Transverse colon (tissue), 4 donors: ENCODE data around the gene NSL1. TPM values are rescaled to one million over a fixed set of nuclear protein-coding genes. Genes with fewer than 3 reads are reported as not detected.
A peak's percentile ranks its signal among the peaks of the same experiment; 100 is the strongest.

Experiments used
- DNase-seq: peaks from one replicate; pipeline ENCODE4 v3.0.0-alpha.2; 2019
- H3K27ac ChIP-seq, 4 donors: fragments of 200-600 bp; sonication (generic); 2 replicates each; pipeline ENCODE4 v1.5.1; 2016 to 2018; ENCODE audit warnings: inconsistent platforms in 4 of 4
- H3K27me3 ChIP-seq: fragments of 200-600 bp; sonication (generic); 2 replicates; pipeline ENCODE4 v1.5.1; 2017; ENCODE audit warnings: inconsistent platforms
- H3K36me3 ChIP-seq, 4 donors: fragments of 200-600 bp; sonication (generic); 2 replicates each; pipeline ENCODE4 v1.5.1; 2017 to 2019; ENCODE audit warnings: inconsistent platforms in 4 of 4
- H3K4me1 ChIP-seq, 4 donors: fragments of 200-600 bp; sonication (generic); 2 replicates each; pipeline ENCODE4 v1.5.1; 2017 to 2020; ENCODE audit warnings: inconsistent platforms in 4 of 4
- H3K4me3 ChIP-seq, 4 donors: fragments of 200-600 bp; sonication (generic); 1 replicate in 1 of 4; 2 replicates in 3 of 4; pipeline versions ENCODE4 v1.5.1 to v1.6.1; 2017 to 2019; ENCODE audit warnings: inconsistent platforms in 4 of 4
- H3K9me3 ChIP-seq, 2 donors: fragments of 200-600 bp; sonication (generic); 2 replicates each; pipeline ENCODE4 v1.5.1; 2017 to 2019; ENCODE audit warnings: inconsistent platforms in 2 of 2
- EP300 ChIP-seq: sonication (generic); formaldehyde crosslinking; IDR thresholded peaks from one replicate; pipeline ENCODE4 v1.6.1; 2017; ENCODE audit warnings: antibody characterized with exemption, low read depth
- POLR2A ChIP-seq: fragments of 450-650 bp; IDR thresholded peaks from one replicate; pipeline ENCODE4 v1.6.1; 2016; ENCODE audit warnings: antibody characterized with exemption, mild to moderate bottlenecking, moderate library complexity
- POLR2AphosphoS5 ChIP-seq, 3 donors: sonication (generic); formaldehyde crosslinking; IDR thresholded peaks; one replicate each; pipeline ENCODE4 v1.6.1; 2016; ENCODE audit warnings: antibody characterized with exemption in 3 of 3
- WGBS, 2 donors: methylation state at CpG; one replicate each; pipeline ENCODE4 v1.1.5; 2018; ENCODE audit warnings: low coverage in 1 of 2; 5-methylcytosine and 5-hydroxymethylcytosine counted together
- in situ Hi-C, 4 donors: fragments of 200-750 bp; cut with MboI; loops; one replicate each; pipeline versions ENCODE4 v1.15.0 to v1.15.1; 2017; ENCODE audit warnings: low sequenced_read_pairs in 3 of 4, low pct_ligation_motif_present in 1 of 4, low pct_unique_long_range_greater_than_20kb in 1 of 4
- intact Hi-C: fragments of 100-400 bp; cut with DNase I; formaldehyde crosslinking; loops from one replicate; pipeline ENCODE4 v1.15.1; 2023; ENCODE audit warnings: low total_unique reads
- total RNA-seq, 4 donors: library from RNA; depleted of rRNA; stranded (reverse); fragments of >200 nt; gene quantifications; one replicate each; pipeline ENCODE4 v1.1.0, GENCODE V29; 2016
- TF ChIP-seq, protein P1 (sequence below), 5 experiments: fragments of 200-600 bp in 3 of 5; fragments of 450-650 bp in 2 of 5; sonication (generic) in 3 of 5; IDR thresholded peaks; 1 replicate in 2 of 5; 2 replicates in 3 of 5; pipeline ENCODE4 v1.5.1; 2016 to 2017; ENCODE audit warnings: antibody characterized with exemption in 5 of 5, inconsistent platforms in 3 of 5, mild to moderate bottlenecking in 2 of 5, moderate library complexity in 1 of 5

Gene NSL1
- total RNA-seq, 4 donors from 2014 or later = 4.2 to 33.7 (median 28.4) TPM

GRCh38 chr1:212754193-212754592, 37.4 kb downstream of the NSL1 start:
- TF ChIP-seq, protein P1, sequence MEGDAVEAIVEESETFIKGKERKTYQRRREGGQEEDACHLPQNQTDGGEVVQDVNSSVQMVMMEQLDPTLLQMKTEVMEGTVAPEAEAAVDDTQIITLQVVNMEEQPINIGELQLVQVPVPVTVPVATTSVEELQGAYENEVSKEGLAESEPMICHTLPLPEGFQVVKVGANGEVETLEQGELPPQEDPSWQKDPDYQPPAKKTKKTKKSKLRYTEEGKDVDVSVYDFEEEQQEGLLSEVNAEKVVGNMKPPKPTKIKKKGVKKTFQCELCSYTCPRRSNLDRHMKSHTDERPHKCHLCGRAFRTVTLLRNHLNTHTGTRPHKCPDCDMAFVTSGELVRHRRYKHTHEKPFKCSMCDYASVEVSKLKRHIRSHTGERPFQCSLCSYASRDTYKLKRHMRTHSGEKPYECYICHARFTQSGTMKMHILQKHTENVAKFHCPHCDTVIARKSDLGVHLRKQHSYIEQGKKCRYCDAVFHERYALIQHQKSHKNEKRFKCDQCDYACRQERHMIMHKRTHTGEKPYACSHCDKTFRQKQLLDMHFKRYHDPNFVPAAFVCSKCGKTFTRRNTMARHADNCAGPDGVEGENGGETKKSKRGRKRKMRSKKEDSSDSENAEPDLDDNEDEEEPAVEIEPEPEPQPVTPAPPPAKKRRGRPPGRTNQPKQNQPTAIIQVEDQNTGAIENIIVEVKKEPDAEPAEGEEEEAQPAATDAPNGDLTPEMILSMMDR (IDR thresholded peaks at IDR 0.05) = no peak
- TF ChIP-seq POLR2A (no peak), POLR2AphosphoS5 (IDR thresholded peaks at IDR 0.05) (no peak), EP300 (no peak)
- in situ Hi-C loops = loop anchor here in 2 of 4 donors (25.0 kb wide), 2 partner anchors 92 to 267 kb away; no protein-coding TSS in a partner anchor
- no peak for DNase-seq
- Histone ChIP-seq H3K36me3 (no peaks in the 10 kb centered on the region), H3K27me3 (no peaks in the 10 kb centered on the region), H3K27ac (peak overlapping the region in 1 of 4 donors; percentile 34), H3K9me3 (no peaks in the 10 kb centered on the region), H3K4me1 (peaks cover 0 to 36% (median 9%) of the 10 kb centered on the region in 4 donors), H3K4me3 (no peak overlapping the region)
- 67 to 95% methylated on average over 3 to 8 of the region's 8 CpGs for WGBS, 2 donors
- intact Hi-C loops = no loop called here

GRCh38 chr1:212753749-212754148, 37.8 kb downstream of the NSL1 start:
- intact Hi-C loops (no loop called here), in situ Hi-C loops (loop anchor here in 2 of 4 donors (25.0 kb wide), 2 partner anchors 91 to 266 kb away; no protein-coding TSS in a partner anchor)
- no peak overlapping the region for H3K4me3 ChIP-seq
- no peaks in the 10 kb centered on the region for H3K9me3 ChIP-seq
- DNase-seq = no peak
- peak overlapping the region in 2 of 4 donors; percentile 34 to 53 for H3K27ac ChIP-seq
- no peaks in the 10 kb centered on the region for H3K27me3 ChIP-seq
- TF ChIP-seq POLR2A = no peak
- H3K36me3 ChIP-seq = no peaks in the 10 kb centered on the region
- H3K4me1 ChIP-seq = peaks cover 0 to 36% (median 9%) of the 10 kb centered on the region in 4 donors

DNA sequence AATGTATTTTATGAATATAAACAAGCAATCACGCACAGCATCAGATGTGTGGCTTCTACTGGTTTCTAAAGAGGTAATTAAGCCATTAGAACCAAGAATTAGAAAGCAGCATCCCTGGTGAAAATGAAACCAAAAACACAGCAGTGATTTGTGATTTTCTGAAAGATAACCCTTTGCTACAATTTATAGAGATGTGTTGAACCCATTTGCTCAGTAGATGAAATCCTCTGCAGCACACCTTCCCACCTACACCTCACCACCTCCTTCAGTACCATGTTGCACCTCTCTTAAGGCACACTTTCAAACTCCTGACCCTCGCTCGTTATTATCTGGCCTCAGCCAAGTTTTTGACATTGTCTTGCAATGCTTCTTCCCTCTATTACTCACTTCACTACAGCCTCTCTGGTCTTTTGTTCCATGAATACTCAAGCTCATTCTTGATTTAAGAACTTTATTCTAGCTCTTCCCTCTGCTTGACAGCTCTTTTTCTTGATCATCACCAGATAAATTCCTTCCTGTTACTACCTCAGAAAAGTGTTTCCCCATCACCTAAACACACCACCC, 38.6 kb downstream of the NSL1 start:
- Histone ChIP-seq H3K27ac (peak overlapping the region; percentile 34 to 67 (median 56)), H3K9me3 (no peaks in the 10 kb centered on the region), H3K27me3 (no peaks in the 10 kb centered on the region), H3K36me3 (no peaks in the 10 kb centered on the region), H3K4me1 (peaks cover 0 to 36% (median 9%) of the 10 kb centered on the region in 4 donors), H3K4me3 (peak overlapping the region in 1 of 4 donors; percentile 9)
- in situ Hi-C loops = loop anchor here in 2 of 4 donors (25.0 kb wide), 2 partner anchors 91 to 266 kb away; no protein-coding TSS in a partner anchor
- WGBS, 2 donors = 54 to 63% methylated on average over 3 of the region's 3 CpGs
- intact Hi-C loops = no loop called here
- DNase-seq = no peak
- TF ChIP-seq POLR2A (no peak), EP300 (no peak), POLR2AphosphoS5 (IDR thresholded peaks at IDR 0.05) (no peak)
- TF ChIP-seq, protein P1 (IDR thresholded peaks at IDR 0.05) = no peak

- WGBS, 2 donors = 58 to 80% methylated on average over 3 of the region's 3 CpGs
- peaks cover 0 to 36% (median 9%) of the 10 kb centered on the region in 4 donors for H3K4me1 ChIP-seq
- H3K36me3 ChIP-seq = no peaks in the 10 kb centered on the region
- TF ChIP-seq POLR2A (no peak), EP300 (no peak), POLR2AphosphoS5 (IDR thresholded peaks at IDR 0.05) (no peak)
- TF ChIP-seq, protein P1 (IDR thresholded peaks at IDR 0.05) = no peak
- no peak for DNase-seq
- no peaks in the 10 kb centered on the region for H3K27me3 ChIP-seq
- H3K4me3 ChIP-seq = peak overlapping the region in 1 of 4 donors; percentile 9
- H3K9me3 ChIP-seq = no peaks in the 10 kb centered on the region
- in situ Hi-C loops = loop anchor here in 2 of 4 donors (25.0 kb wide), 2 partner anchors 90 to 265 kb away; no protein-coding TSS in a partner anchor
- intact Hi-C loops = no loop called here
- H3K27ac ChIP-seq = peak overlapping the region; percentile 34 to 67 (median 56)
These were observed 39.2 kb downstream of the NSL1 start for GRCh38 chr1:212752252-212752933.
